ENCODE data around the gene LARP1. TPM values are rescaled to one million over a fixed set of nuclear protein-coding genes. Genes with fewer than 3 reads are reported as not detected.

The LARP1 gene
- total RNA-seq, 4 donors from 2014 or later, result 109 to 192 (median 133) TPM

GRCh38 chr5:154754460-154755360 lies 467 bp upstream of the LARP1 start:
- intact Hi-C loops (cut with DNase I), result loop anchor here (10.0 kb wide), 1 partner anchor 100 kb away; the partner anchor contains the start of genes CNOT8 and FAXDC2
- peak; percentile 100 for DNase-seq
- Histone ChIP-seq H3K36me3 (no peaks in the 10 kb centered on the region), H3K9me3 (no peaks in the 10 kb centered on the region), H3K4me3 (replicated peaks in 1 of 3) (peak overlapping the region in 2 of 3 donors; percentile 75 to 93), H3K27me3 (no peaks in the 10 kb centered on the region), H3K4me1 (peaks cover 34 to 41% of the 10 kb centered on the region in 2 donors), H3K27ac (peak overlapping the region; percentile 98 to 100 (median 100))
- TF ChIP-seq POLR2A (IDR thresholded peaks at IDR 0.05) (peak in 1 of 2 donors; percentile 89), CTCF (IDR thresholded peaks at IDR 0.05) (peak in 4 of 6 experiments; percentile 25 to 48 (median 41))
- 5% methylated on average over 27 to 37 of the region's 92 CpGs for WGBS, 2 donors

DNA sequence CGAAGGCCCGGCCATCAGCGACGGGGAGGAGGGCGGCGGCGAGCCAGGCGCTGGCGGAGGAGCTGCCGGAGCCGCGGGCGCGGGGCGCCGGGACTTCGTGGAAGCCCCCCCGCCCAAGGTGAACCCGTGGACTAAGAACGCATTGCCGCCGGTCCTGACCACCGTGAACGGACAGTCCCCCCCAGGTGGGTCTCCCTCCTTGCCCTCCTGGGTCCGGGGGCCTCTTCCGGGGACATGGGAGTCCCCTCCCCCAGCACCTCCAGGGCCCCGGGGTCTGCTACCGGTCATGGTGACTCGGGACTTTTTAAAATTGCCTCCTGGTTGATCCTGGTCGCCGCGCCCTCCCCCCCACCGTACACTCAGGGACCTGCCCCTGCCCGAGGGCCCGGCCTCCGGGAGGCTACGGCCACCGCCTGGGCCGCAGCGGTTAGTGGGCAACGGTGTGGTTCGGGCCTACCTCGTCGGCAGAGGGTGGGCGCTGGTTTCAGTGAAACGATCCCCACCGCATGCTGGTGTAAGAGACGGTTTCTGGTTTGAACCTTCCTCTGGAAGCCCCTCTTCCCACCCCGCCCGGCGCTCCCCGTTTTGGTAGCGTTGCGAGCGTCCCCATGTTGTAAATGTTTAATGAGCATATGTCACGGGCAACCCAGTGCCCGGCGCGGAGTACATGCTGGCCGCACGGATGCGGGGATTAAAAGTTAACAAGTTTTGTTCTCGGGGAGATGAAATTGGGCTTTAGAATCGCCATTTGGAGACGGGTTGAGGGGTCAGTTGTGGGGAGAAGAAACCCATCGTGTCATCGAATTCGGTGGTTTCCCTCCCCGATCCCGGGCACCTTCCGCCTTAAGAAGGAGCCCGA lies 1.1 kb downstream of the LARP1 start:
- WGBS, 2 donors, result 0 to 1% methylated on average over 42 to 51 of the region's 72 CpGs
- TF ChIP-seq CTCF (IDR thresholded peaks at IDR 0.05) (no peak), POLR2A (IDR thresholded peaks at IDR 0.05) (no peak)
- Histone ChIP-seq H3K9me3 (no peaks in the 10 kb centered on the region), H3K4me1 (peaks cover 50 to 53% of the 10 kb centered on the region in 2 donors), H3K27ac (peak overlapping the region; percentile 98 to 100 (median 99)), H3K27me3 (no peaks in the 10 kb centered on the region), H3K36me3 (no peaks in the 10 kb centered on the region), H3K4me3 (replicated peaks in 1 of 3) (peak overlapping the region; percentile 69 to 93 (median 75))
- peak; percentile 67 to 72 for DNase-seq
- intact Hi-C loops (cut with DNase I), result loop anchor here (10.0 kb wide), 1 partner anchor 99 kb away; the partner anchor contains the start of genes CNOT8 and FAXDC2

GRCh38 chr5:154756868-154757813 lies 2.0 kb downstream of the LARP1 start:
- no peaks in the 10 kb centered on the region for H3K9me3 ChIP-seq
- peaks cover 59 to 62% of the 10 kb centered on the region in 2 donors for H3K4me1 ChIP-seq
- TF ChIP-seq POLR2A (IDR thresholded peaks at IDR 0.05) (peak; percentile 50 to 63), CTCF (IDR thresholded peaks at IDR 0.05) (no peak)
- H3K27me3 ChIP-seq, result no peaks in the 10 kb centered on the region
- 0 to 1% methylated on average over 17 to 29 of the region's 73 CpGs for WGBS, 2 donors
- no peaks in the 10 kb centered on the region for H3K36me3 ChIP-seq
- H3K27ac ChIP-seq, result peak overlapping the region; percentile 98 to 100 (median 99)
- intact Hi-C loops (cut with DNase I), result loop anchor here (10.0 kb wide), 1 partner anchor 98 kb away; the partner anchor contains the start of genes CNOT8 and FAXDC2
- peak; percentile 69 to 72 for DNase-seq
- H3K4me3 ChIP-seq (replicated peaks in 1 of 3), result peak overlapping the region; percentile 69 to 93 (median 75)

GRCh38 chr5:154757814-154758406 lies 2.7 kb downstream of the LARP1 start:
- Histone ChIP-seq H3K4me3 (replicated peaks in 1 of 3) (peak overlapping the region in 1 of 3 donors; percentile 93), H3K27ac (peak overlapping the region; percentile 69 to 100 (median 99)), H3K36me3 (no peaks in the 10 kb centered on the region), H3K27me3 (no peaks in the 10 kb centered on the region), H3K4me1 (peaks cover 62 to 65% of the 10 kb centered on the region in 2 donors), H3K9me3 (no peaks in the 10 kb centered on the region)
- WGBS, 2 donors, result 10 to 11% methylated on average over 5 of the region's 5 CpGs
- peak; percentile 54 to 78 for DNase-seq
- intact Hi-C loops (cut with DNase I), result loop anchor here (10.0 kb wide), 1 partner anchor 97 kb away; the partner anchor contains the start of genes CNOT8 and FAXDC2
- TF ChIP-seq POLR2A (IDR thresholded peaks at IDR 0.05) (peak in 1 of 2 donors; percentile 55), CTCF (IDR thresholded peaks at IDR 0.05) (no peak)
